Tibial nerve (tissue), 3 donors: ENCODE measurements around the gene WNT3A.

ENCODE experiments used
- CTCF ChIP-seq, 5 experiments: fragments of 200-600 bp in 3 of 5; fragments of 450-650 bp in 2 of 5; sonication (generic) in 3 of 5; IDR thresholded peaks; one replicate each; pipeline ENCODE4 v1.5.1; 2016 to 2019; ENCODE audit warnings: antibody characterized with exemption in 5 of 5, mild to moderate bottlenecking in 3 of 5, moderate library complexity in 2 of 5
- POLR2A ChIP-seq, 2 donors: fragments of 450-650 bp; IDR thresholded peaks; one replicate each; pipeline ENCODE4 v1.6.1; 2017; ENCODE audit warnings: antibody characterized with exemption in 2 of 2, mild to moderate bottlenecking in 2 of 2, moderate library complexity in 2 of 2

GRCh38 chr1:228012555-228012954, 5.8 kb downstream of the WNT3A start:
- TF ChIP-seq CTCF (IDR thresholded peaks at IDR 0.05) (no peak), POLR2A (IDR thresholded peaks at IDR 0.05) (no peak)
